ENCODE measurements around the gene RP9.

The RP9 gene

GRCh38 chr7:33109005-33109757 is at the start of gene RP9:
RP9 (minus strand) TSS chr7:33109404; CDS start chr7:33109372, 32 bp downstream.
- DNase-seq (ENCODE audit: low spot score) (peak; percentile 44), FAIRE-seq (no peak)

- no peak for DNase-seq (ENCODE audit: low spot score)
- no peak for FAIRE-seq
Observed at GRCh38 chr7:33157781-33158180, 48.6 kb upstream of the RP9 start.

GRCh38 chr7:33157311-33157710 is 48.1 kb upstream of the RP9 start:
- FAIRE-seq (no peak), DNase-seq (ENCODE audit: low spot score) (no peak)

- DNase-seq (ENCODE audit: low spot score) = no peak
- FAIRE-seq = no peak
Observed at GRCh38 chr7:33156441-33156840, 47.2 kb upstream of the RP9 start.

- no peak for DNase-seq (ENCODE audit: low spot score)
- FAIRE-seq = no peak
Observed at GRCh38 chr7:33155811-33156210, 46.6 kb upstream of the RP9 start.

- DNase-seq (ENCODE audit: low spot score) (no peak), FAIRE-seq (no peak)
Observed at GRCh38 chr7:33152087-33152486, 42.9 kb upstream of the RP9 start.

GRCh38 chr7:33145156-33145555 is 36.0 kb upstream of the RP9 start:
- FAIRE-seq (no peak), DNase-seq (ENCODE audit: low spot score) (no peak)

GRCh38 chr7:33143996-33144718 is 35.0 kb upstream of the RP9 start:
- DNase-seq (ENCODE audit: low spot score) = no peak
- no peak for FAIRE-seq

- FAIRE-seq (no peak), DNase-seq (ENCODE audit: low spot score) (no peak)
Observed at GRCh38 chr7:33142585-33142984, 33.4 kb upstream of the RP9 start.

GRCh38 chr7:33137103-33137502 is 27.9 kb upstream of the RP9 start:
- no peak for DNase-seq (ENCODE audit: low spot score)
- FAIRE-seq = no peak

GRCh38 chr7:33130184-33130583 is 21.0 kb upstream of the RP9 start:
- FAIRE-seq = no peak
- peak; percentile 19 for DNase-seq (ENCODE audit: low spot score)

GRCh38 chr7:33129806-33130153 is 20.6 kb upstream of the RP9 start:
- FAIRE-seq (no peak), DNase-seq (ENCODE audit: low spot score) (no peak)

- FAIRE-seq = peak; percentile 62
- DNase-seq (ENCODE audit: low spot score) = peak; percentile 85
Observed at GRCh38 chr7:33128990-33129805, 20.0 kb upstream of the RP9 start, which contains the start of gene BBS9. BBS9 (plus strand) TSS chr7:33129564; CDS start chr7:33146253, 16,689 bp downstream.

- DNase-seq (ENCODE audit: low spot score) = no peak
- FAIRE-seq = peak; percentile 20
Observed at GRCh38 chr7:33128631-33128989, 19.4 kb upstream of the RP9 start.

GRCh38 chr7:33127085-33127484 is 17.9 kb upstream of the RP9 start:
- no peak for FAIRE-seq
- DNase-seq (ENCODE audit: low spot score) = no peak

- FAIRE-seq (no peak), DNase-seq (ENCODE audit: low spot score) (no peak)
Observed at GRCh38 chr7:33118383-33118782, 9.2 kb upstream of the RP9 start.

GRCh38 chr7:33114976-33115375 is 5.8 kb upstream of the RP9 start:
- FAIRE-seq (no peak), DNase-seq (ENCODE audit: low spot score) (no peak)

- FAIRE-seq (no peak), DNase-seq (ENCODE audit: low spot score) (no peak)
Observed at GRCh38 chr7:33111614-33112013, 2.4 kb upstream of the RP9 start.

- DNase-seq (ENCODE audit: low spot score) = peak; percentile 38
- FAIRE-seq = no peak
Observed at GRCh38 chr7:33109758-33110238, 594 bp upstream of the RP9 start.

GRCh38 chr7:33108554-33109004 is 625 bp downstream of the RP9 start:
- FAIRE-seq = no peak
- DNase-seq (ENCODE audit: low spot score) = peak; percentile 18

- peak; percentile 60 for FAIRE-seq
- DNase-seq (ENCODE audit: low spot score) = no peak
Observed at GRCh38 chr7:33107136-33108066, 1.8 kb downstream of the RP9 start.

Data from RCC 7860 (cell line).